SK-N-SH (cell line): ENCODE data around the gene MAGI2. TPM values are rescaled to one million over a fixed set of nuclear protein-coding genes. Genes with fewer than 3 reads are reported as not detected.

ENCODE experiments used
- CTCF ChIA-PET: fragments of 300-600, 350-600 bp; formaldehyde crosslinking; extraction: SDS; loops from one replicate; lab custom pipeline; 2021; lab: Yijun Ruan, JAX
- POLR2A ChIA-PET: fragments of 350-600 bp; sonication (Branson Sonifier 250); formaldehyde crosslinking; extraction: SDS; loops from one replicate; lab custom pipeline; 2020; ENCODE audit warnings: antibody characterized with exemption, inconsistent platforms; lab: Yijun Ruan, JAX
- DNase-seq: peaks from one replicate; pipeline ENCODE4 v3.0.0; 2012
- H2AFZ ChIP-seq: fragments of 200-600 bp; sonication (generic); 2 replicates; pipeline ENCODE4 v1.8.1; 2016; ENCODE audit warnings: antibody characterized with exemption, mild to moderate bottlenecking, low read depth
- H3F3A ChIP-seq: fragments of 200-600 bp; sonication (generic); replicated peaks from 2 replicates; pipeline ENCODE3; 2016; ENCODE audit warnings: antibody characterized with exemption, mild to moderate bottlenecking; ENCODE audit not compliant: insufficient read depth
- H3K27ac ChIP-seq, 2 experiments: fragments of 200-500 bp in 1 of 2; fragments of 200-600 bp in 1 of 2; sonication (Bioruptor generic) in 1 of 2; sonication (generic), shearing (Covaris generic) in 1 of 2; 2 replicates each; pipeline versions ENCODE4 v1.5.1 to v1.6.1; 2014 to 2016; ENCODE audit warnings: low read depth in 2 of 2, inconsistent platforms in 1 of 2, low read length in 1 of 2, mild to moderate bottlenecking in 1 of 2, mixed read lengths in 1 of 2
- H3K27me3 ChIP-seq: fragments of 200-600 bp; sonication (generic), shearing (Covaris generic); 2 replicates; pipeline ENCODE4 v1.6.1; 2016; ENCODE audit warnings: mixed run types; ENCODE audit not compliant: insufficient read depth
- H3K36me3 ChIP-seq, 2 experiments: fragments of 200-500 bp in 1 of 2; fragments of 200-600 bp in 1 of 2; sonication (Bioruptor generic) in 1 of 2; sonication (generic) in 1 of 2; replicated peaks in 1 of 2; 2 replicates each; pipeline versions ENCODE3 to v1.5.1; 2014 to 2016; ENCODE audit warnings: low read length in 1 of 2, mild to moderate bottlenecking in 1 of 2; ENCODE audit not compliant: insufficient read depth in 2 of 2, control insufficient read depth in 1 of 2
- H3K4me1 ChIP-seq, 2 experiments: fragments of 200-500 bp in 1 of 2; fragments of 200-600 bp in 1 of 2; sonication (Bioruptor generic) in 1 of 2; sonication (generic), shearing (Covaris generic) in 1 of 2; 2 replicates each; pipeline versions ENCODE4 v1.5.1 to v1.6.1; 2014 to 2016; ENCODE audit warnings: low read depth in 1 of 2, low read length in 1 of 2, mixed run types in 1 of 2; ENCODE audit not compliant: insufficient read depth in 2 of 2, control insufficient read depth in 1 of 2
- H3K4me2 ChIP-seq: fragments of 200-600 bp; sonication (generic), shearing (Covaris generic); 2 replicates; pipeline ENCODE4 v1.6.1; 2017; ENCODE audit warnings: mixed run types
- H3K4me3 ChIP-seq, 2 experiments: fragments of 200-500 bp in 1 of 2; fragments of 200-600 bp in 1 of 2; sonication (Bioruptor generic) in 1 of 2; sonication (generic), shearing (Covaris generic) in 1 of 2; 2 replicates each; pipeline versions ENCODE4 v1.5.1 to v1.8.1; 2014 to 2016; ENCODE audit warnings: low read depth in 2 of 2, inconsistent platforms in 1 of 2, low read length in 1 of 2, mild to moderate bottlenecking in 1 of 2, mixed read lengths in 1 of 2, moderate library complexity in 1 of 2
- H3K79me2 ChIP-seq: fragments of 200-600 bp; sonication (generic); 2 replicates; pipeline ENCODE4 v1.8.1; 2017; ENCODE audit warnings: mild to moderate bottlenecking; ENCODE audit not compliant: insufficient read depth
- H3K9ac ChIP-seq: fragments of 200-600 bp; sonication (generic); 2 replicates; pipeline ENCODE4 v1.6.1; 2017; ENCODE audit warnings: mixed run types
- H3K9me2 ChIP-seq: fragments of 200-600 bp; sonication (generic); 2 replicates; pipeline ENCODE4 v1.6.1; 2017; ENCODE audit warnings: mixed run types
- H3K9me3 ChIP-seq: fragments of 200-600 bp; sonication (generic); 2 replicates; pipeline ENCODE4 v1.6.1; 2017; ENCODE audit warnings: mixed run types, mild to moderate bottlenecking, moderate library complexity
- H4K20me1 ChIP-seq: fragments of 200-600 bp; sonication (generic); 2 replicates; pipeline ENCODE4 v1.6.1; 2017; ENCODE audit warnings: mild to moderate bottlenecking, mixed run types; ENCODE audit not compliant: insufficient read depth
- EP300 ChIP-seq, 2 experiments: IDR thresholded peaks; 2 replicates each; pipeline versions ENCODE4 v1.4.0 to v1.6.1; 2012; ENCODE audit warnings: borderline replicate concordance in 1 of 2, low read depth in 1 of 2, low read length in 1 of 2
- EZH2phosphoT487 ChIP-seq: fragments of 200-600 bp; sonication (generic); IDR thresholded peaks from 2 replicates; pipeline ENCODE4 v1.6.1; 2017; ENCODE audit warnings: low read depth, mixed run types, mild to moderate bottlenecking, antibody characterized with exemption, moderate library complexity, borderline replicate concordance
- FOSL2 ChIP-seq: IDR thresholded peaks from 2 replicates; pipeline ENCODE4 v1.4.0; 2012; ENCODE audit warnings: low read depth, mild to moderate bottlenecking, moderate library complexity, borderline replicate concordance
- FOXM1 ChIP-seq: IDR thresholded peaks from 2 replicates; pipeline ENCODE4 v1.4.0; 2012; ENCODE audit warnings: low read depth, mild to moderate bottlenecking
- GABPA ChIP-seq: IDR thresholded peaks from 2 replicates; pipeline ENCODE4 v1.4.0; 2012; ENCODE audit warnings: low read depth, mild to moderate bottlenecking
- GATA2 ChIP-seq: sonication (generic); formaldehyde crosslinking; IDR thresholded peaks from 2 replicates; pipeline ENCODE4 v1.5.0; 2020; ENCODE audit warnings: mild to moderate bottlenecking, missing genetic modification reagents
- IRF3 ChIP-seq: fragments of 150-350 bp; IDR thresholded peaks from 2 replicates; pipeline ENCODE4 v1.6.1; 2016; ENCODE audit warnings: mild to moderate bottlenecking, low read depth, low read length
- JUND ChIP-seq: IDR thresholded peaks from 2 replicates; pipeline ENCODE4 v1.4.0; 2012
- MEF2A ChIP-seq: IDR thresholded peaks from 2 replicates; pipeline ENCODE4 v1.4.0; 2012; ENCODE audit warnings: low read depth, borderline replicate concordance
- MXI1 ChIP-seq: IDR thresholded peaks from 2 replicates; pipeline ENCODE4 v1.6.1; 2012; ENCODE audit warnings: mild to moderate bottlenecking, low read depth, low read length, improper control_type of control experiment
- NFIC ChIP-seq: IDR thresholded peaks from 2 replicates; pipeline ENCODE4 v1.4.0; 2012; ENCODE audit warnings: borderline replicate concordance
- RCOR1 ChIP-seq: fragments of 150-350 bp; IDR thresholded peaks from 2 replicates; pipeline ENCODE4 v1.6.1; 2017; ENCODE audit warnings: antibody characterized with exemption, low read length
- SMC3 ChIP-seq: IDR thresholded peaks from 2 replicates; pipeline ENCODE4 v1.6.1; 2012; ENCODE audit warnings: low read depth, low read length, improper control_type of control experiment
- TCF12 ChIP-seq: IDR thresholded peaks from 2 replicates; pipeline ENCODE4 v1.4.0; 2012
- TEAD4 ChIP-seq: IDR thresholded peaks from 2 replicates; pipeline ENCODE4 v1.4.0; 2012; ENCODE audit warnings: mild to moderate bottlenecking, borderline replicate concordance; ENCODE audit not compliant: insufficient read depth
- YY1 ChIP-seq: IDR thresholded peaks from 2 replicates; pipeline ENCODE4 v1.4.0; 2012; ENCODE audit warnings: low read depth, mild to moderate bottlenecking
- WGBS: methylation state at CpG from one replicate; pipeline ENCODE4 v1.1.6; 2017; ENCODE audit warnings: low lambda C conversion rate; 5-methylcytosine and 5-hydroxymethylcytosine counted together
- polyA plus RNA-seq, 3 experiments: library from polyadenylated mRNA; depleted of rRNA; stranded (reverse); fragments of >200 nt; gene quantifications; 2 replicates each; pipeline ENCODE4 v1.2.3, GENCODE V29; 2012
- TF ChIP-seq, protein P1 (sequence below): fragments of 200-600 bp; sonication (generic); IDR thresholded peaks from 2 replicates; pipeline ENCODE4 v1.6.1; 2017; ENCODE audit warnings: antibody characterized with exemption, mild to moderate bottlenecking, moderate library complexity
- TF ChIP-seq, protein P2 (sequence below): IDR thresholded peaks from 2 replicates; pipeline ENCODE4; 2012
- TF ChIP-seq, protein P3 (sequence below): IDR thresholded peaks from 2 replicates; pipeline ENCODE4 v1.6.1; 2012; ENCODE audit warnings: mild to moderate bottlenecking, low read depth, low read length, moderate library complexity

The MAGI2 gene
- polyA plus RNA-seq, 1 of the 3 experiments (the other 2 are of a cell fraction): 1.1 TPM

DNA sequence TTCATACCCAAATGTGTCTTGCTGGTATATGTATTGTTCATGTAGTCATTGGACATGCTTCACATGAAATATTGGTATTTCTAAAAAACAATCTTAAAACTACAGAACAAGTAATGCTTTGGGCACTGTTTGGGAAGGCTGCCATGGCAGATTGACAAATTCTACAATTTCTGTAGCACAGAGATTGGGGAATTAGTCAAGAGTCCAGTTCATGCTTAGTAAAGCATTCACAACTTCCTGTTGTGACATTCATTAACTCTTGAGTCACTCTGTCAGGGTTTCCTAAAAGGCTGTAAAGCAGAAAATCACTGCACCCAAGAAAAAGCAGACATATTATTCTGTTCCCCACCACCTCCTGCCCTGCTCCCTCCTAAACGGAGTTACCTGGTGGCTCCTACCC lies 1256.0 kb downstream of the MAGI2 start:
- Histone ChIP-seq H3K27ac (peak overlapping the region; percentile 17 to 77; a peak in 3 of 4 replicates), H3K4me3 (no peak overlapping the region), H2AFZ (peak overlapping the region; percentile 1; the same call in 1 of the 2 replicates), H3K4me2 (peak overlapping the region; percentile 35), H3K4me1 (peaks cover 0 to 26% of the 10 kb centered on the region in 2 experiments; a peak in 3 of 4 replicates), H3F3A (peaks cover 18% of the 10 kb centered on the region), H3K9me2 (no peaks in the 10 kb centered on the region), H3K9me3 (no peaks in the 10 kb centered on the region), H3K9ac (no peak overlapping the region), H3K36me3 (no peaks in the 10 kb centered on the region), H3K79me2 (no peaks in the 10 kb centered on the region), H4K20me1 (no peaks in the 10 kb centered on the region), H3K27me3 (no peaks in the 10 kb centered on the region)
- no peak for DNase-seq
- TF ChIP-seq TEAD4: no peak
- TF ChIP-seq TCF12: peak; percentile 27; the same call in 1 of the 2 replicates
- 0 out of 2 replicates have a peak, but pooled peaks have one; percentile 16 for TF ChIP-seq GABPA
- peak; percentile 30 for TF ChIP-seq JUND
- TF ChIP-seq, protein P1, sequence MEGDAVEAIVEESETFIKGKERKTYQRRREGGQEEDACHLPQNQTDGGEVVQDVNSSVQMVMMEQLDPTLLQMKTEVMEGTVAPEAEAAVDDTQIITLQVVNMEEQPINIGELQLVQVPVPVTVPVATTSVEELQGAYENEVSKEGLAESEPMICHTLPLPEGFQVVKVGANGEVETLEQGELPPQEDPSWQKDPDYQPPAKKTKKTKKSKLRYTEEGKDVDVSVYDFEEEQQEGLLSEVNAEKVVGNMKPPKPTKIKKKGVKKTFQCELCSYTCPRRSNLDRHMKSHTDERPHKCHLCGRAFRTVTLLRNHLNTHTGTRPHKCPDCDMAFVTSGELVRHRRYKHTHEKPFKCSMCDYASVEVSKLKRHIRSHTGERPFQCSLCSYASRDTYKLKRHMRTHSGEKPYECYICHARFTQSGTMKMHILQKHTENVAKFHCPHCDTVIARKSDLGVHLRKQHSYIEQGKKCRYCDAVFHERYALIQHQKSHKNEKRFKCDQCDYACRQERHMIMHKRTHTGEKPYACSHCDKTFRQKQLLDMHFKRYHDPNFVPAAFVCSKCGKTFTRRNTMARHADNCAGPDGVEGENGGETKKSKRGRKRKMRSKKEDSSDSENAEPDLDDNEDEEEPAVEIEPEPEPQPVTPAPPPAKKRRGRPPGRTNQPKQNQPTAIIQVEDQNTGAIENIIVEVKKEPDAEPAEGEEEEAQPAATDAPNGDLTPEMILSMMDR: no peak
- 0 out of 2 replicates have a peak, but pooled peaks have one; percentile 45 for TF ChIP-seq FOSL2
- 0 out of 2 replicates have a peak, but pooled peaks have one; percentile 16 for TF ChIP-seq MEF2A
- TF ChIP-seq EP300 (IDR thresholded peaks at IDR 0.05; ENCODE audit: borderline replicate concordance in 1 of 2, low read depth in 1 of 2, low read length in 1 of 2): 0 out of 4 replicates have a peak, but pooled peaks of 1 of the 2 experiments have one; percentile 17
- TF ChIP-seq, protein P2, sequence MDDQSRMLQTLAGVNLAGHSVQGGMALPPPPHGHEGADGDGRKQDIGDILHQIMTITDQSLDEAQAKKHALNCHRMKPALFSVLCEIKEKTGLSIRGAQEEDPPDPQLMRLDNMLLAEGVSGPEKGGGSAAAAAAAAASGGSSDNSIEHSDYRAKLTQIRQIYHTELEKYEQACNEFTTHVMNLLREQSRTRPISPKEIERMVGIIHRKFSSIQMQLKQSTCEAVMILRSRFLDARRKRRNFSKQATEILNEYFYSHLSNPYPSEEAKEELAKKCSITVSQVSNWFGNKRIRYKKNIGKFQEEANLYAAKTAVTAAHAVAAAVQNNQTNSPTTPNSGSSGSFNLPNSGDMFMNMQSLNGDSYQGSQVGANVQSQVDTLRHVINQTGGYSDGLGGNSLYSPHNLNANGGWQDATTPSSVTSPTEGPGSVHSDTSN: peak; percentile 38; the same call in 1 of the 2 replicates
- CTCF ChIA-PET: no interaction called here
- 67% methylated on average over 1 of the region's 1 CpG for WGBS
- POLR2A ChIA-PET: no interaction called here

DNA sequence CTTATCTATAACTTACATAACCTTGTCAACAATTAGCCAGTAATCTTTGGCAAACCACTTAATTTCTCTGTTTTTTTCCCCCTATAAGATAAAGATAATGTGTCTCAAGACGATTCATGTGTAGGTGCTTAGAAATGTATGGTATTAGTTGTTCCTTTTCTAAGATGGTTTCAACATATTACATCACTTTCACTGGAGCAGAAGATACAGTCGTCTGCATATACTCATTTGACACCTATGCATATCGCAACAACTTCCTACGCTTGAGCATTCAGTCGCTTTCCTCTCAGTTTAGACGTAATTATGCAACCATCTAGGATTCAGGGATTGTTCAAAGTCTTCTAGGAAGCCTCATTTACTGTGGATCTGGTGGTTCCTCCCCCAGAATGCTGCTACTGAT lies 1258.2 kb downstream of the MAGI2 start:
- H4K20me1 ChIP-seq: no peaks in the 10 kb centered on the region
- H3K9ac ChIP-seq: no peak overlapping the region
- no peak overlapping the region for H3K27ac ChIP-seq
- ChIA-PET CTCF (no interaction called here), POLR2A (no interaction called here)
- no peaks in the 10 kb centered on the region for H3K79me2 ChIP-seq
- H3K27me3 ChIP-seq: no peaks in the 10 kb centered on the region
- no peaks in the 10 kb centered on the region for H3K9me2 ChIP-seq
- H3K9me3 ChIP-seq: no peaks in the 10 kb centered on the region
- H3K4me2 ChIP-seq: no peak overlapping the region
- H3K36me3 ChIP-seq: no peaks in the 10 kb centered on the region
- no peak overlapping the region for H3K4me3 ChIP-seq
- 90% methylated on average over 6 of the region's 6 CpGs for WGBS
- no peak overlapping the region for H2AFZ ChIP-seq
- DNase-seq: no peak
- H3F3A ChIP-seq: peaks cover 18% of the 10 kb centered on the region
- H3K4me1 ChIP-seq: peaks cover 14 to 31% of the 10 kb centered on the region in 2 experiments
- TF ChIP-seq FOXM1 (no peak), MEF2A (no peak), NFIC (no peak), EZH2phosphoT487 (no peak), RCOR1 (no peak), IRF3 (no peak), TEAD4 (no peak), YY1 (no peak), GATA2 (CRISPR knock-in tag) (no peak), SMC3 (no peak), MXI1 (no peak), GABPA (no peak)
- TF ChIP-seq, protein P2: no peak
- TF ChIP-seq, protein P3, sequence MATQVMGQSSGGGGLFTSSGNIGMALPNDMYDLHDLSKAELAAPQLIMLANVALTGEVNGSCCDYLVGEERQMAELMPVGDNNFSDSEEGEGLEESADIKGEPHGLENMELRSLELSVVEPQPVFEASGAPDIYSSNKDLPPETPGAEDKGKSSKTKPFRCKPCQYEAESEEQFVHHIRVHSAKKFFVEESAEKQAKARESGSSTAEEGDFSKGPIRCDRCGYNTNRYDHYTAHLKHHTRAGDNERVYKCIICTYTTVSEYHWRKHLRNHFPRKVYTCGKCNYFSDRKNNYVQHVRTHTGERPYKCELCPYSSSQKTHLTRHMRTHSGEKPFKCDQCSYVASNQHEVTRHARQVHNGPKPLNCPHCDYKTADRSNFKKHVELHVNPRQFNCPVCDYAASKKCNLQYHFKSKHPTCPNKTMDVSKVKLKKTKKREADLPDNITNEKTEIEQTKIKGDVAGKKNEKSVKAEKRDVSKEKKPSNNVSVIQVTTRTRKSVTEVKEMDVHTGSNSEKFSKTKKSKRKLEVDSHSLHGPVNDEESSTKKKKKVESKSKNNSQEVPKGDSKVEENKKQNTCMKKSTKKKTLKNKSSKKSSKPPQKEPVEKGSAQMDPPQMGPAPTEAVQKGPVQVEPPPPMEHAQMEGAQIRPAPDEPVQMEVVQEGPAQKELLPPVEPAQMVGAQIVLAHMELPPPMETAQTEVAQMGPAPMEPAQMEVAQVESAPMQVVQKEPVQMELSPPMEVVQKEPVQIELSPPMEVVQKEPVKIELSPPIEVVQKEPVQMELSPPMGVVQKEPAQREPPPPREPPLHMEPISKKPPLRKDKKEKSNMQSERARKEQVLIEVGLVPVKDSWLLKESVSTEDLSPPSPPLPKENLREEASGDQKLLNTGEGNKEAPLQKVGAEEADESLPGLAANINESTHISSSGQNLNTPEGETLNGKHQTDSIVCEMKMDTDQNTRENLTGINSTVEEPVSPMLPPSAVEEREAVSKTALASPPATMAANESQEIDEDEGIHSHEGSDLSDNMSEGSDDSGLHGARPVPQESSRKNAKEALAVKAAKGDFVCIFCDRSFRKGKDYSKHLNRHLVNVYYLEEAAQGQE: no peak
